ENCODE results near the gene CRHR1. TPM values are rescaled to one million over a fixed set of nuclear protein-coding genes. Genes with fewer than 3 reads are reported as not detected.
"Not testable (repeated sequence)": the region's sequence is repeated elsewhere in the genome, so short reads cannot be mapped to it uniquely, and the experiment has no call there.

Gene CRHR1
- total RNA-seq, 1 experiment from 2014 or later, result not detected

GRCh38 chr17:45861165-45861564, 77.0 kb downstream of the CRHR1 start:
- Histone ChIP-seq H3K4me3 (no peak overlapping the region), H3K79me2 (ENCODE audit: low read depth) (no peaks in the 10 kb centered on the region), H3K9me3 (ENCODE audit: insufficient read depth, low read depth) (peaks cover 9% of the 10 kb centered on the region), H3K36me3 (ENCODE audit: low read depth) (no peaks in the 10 kb centered on the region), H3F3A (ENCODE audit: insufficient read depth, low read depth) (no peaks in the 10 kb centered on the region), H3K27me3 (ENCODE audit: insufficient read depth, low read depth) (peaks cover 87% of the 10 kb centered on the region), H3K4me2 (no peak overlapping the region), H2AFZ (no peak overlapping the region), H3K27ac (no peak overlapping the region), H4K20me1 (ENCODE audit: insufficient read depth) (no peaks in the 10 kb centered on the region), H3K9me2 (ENCODE audit: insufficient read depth) (no peaks in the 10 kb centered on the region), H3K4me1 (replicated peaks; ENCODE audit: insufficient read depth) (no peaks in the 10 kb centered on the region)
- intact Hi-C loops (cut with micrococcal nuclease; ENCODE audit: unreplicated experiment), result no loop called here
- BruUV-seq (replicated peaks), result no TSS peak
- no peak for TF ChIP-seq CTCF (conservative IDR thresholded peaks at IDR 0.05)
- TF ChIP-seq EZH2 (IDR thresholded peaks at IDR 0.05; ENCODE audit: low read depth), result no peak
- POLR2A ChIA-PET (ENCODE audit: unreplicated experiment), result no interaction called here
- DNase-seq, result no peak
- CTCF ChIA-PET, result no interaction called here

GRCh38 chr17:45862127-45862526, 78.0 kb downstream of the CRHR1 start:
- peaks cover 93% of the 10 kb centered on the region for H3K27me3 ChIP-seq (ENCODE audit: insufficient read depth, low read depth)
- H3K4me3 ChIP-seq; H3K4me1 ChIP-seq (replicated peaks; ENCODE audit: insufficient read depth); POLR2A ChIA-PET (ENCODE audit: unreplicated experiment); H3K4me2 ChIP-seq; CTCF ChIA-PET; H4K20me1 ChIP-seq (ENCODE audit: insufficient read depth); H3K27ac ChIP-seq; H3K9me3 ChIP-seq (ENCODE audit: insufficient read depth, low read depth); intact Hi-C loops (cut with micrococcal nuclease; ENCODE audit: unreplicated experiment); H2AFZ ChIP-seq; H3K9me2 ChIP-seq (ENCODE audit: insufficient read depth); DNase-seq; BruUV-seq (replicated peaks); H3K79me2 ChIP-seq (ENCODE audit: low read depth); H3K36me3 ChIP-seq (ENCODE audit: low read depth); H3F3A ChIP-seq (ENCODE audit: insufficient read depth, low read depth): not testable (repeated sequence)
- 0 out of 2 replicates have a peak, but pooled peaks have one; percentile 48 for TF ChIP-seq EZH2 (IDR thresholded peaks at IDR 0.05; ENCODE audit: low read depth)

- peaks cover 9% of the 10 kb centered on the region for H3K9me3 ChIP-seq (ENCODE audit: insufficient read depth, low read depth)
- no peaks in the 10 kb centered on the region for H3K9me2 ChIP-seq (ENCODE audit: insufficient read depth)
- H3K36me3 ChIP-seq (ENCODE audit: low read depth), result no peaks in the 10 kb centered on the region
- no peak overlapping the region for H3K4me3 ChIP-seq
- no peaks in the 10 kb centered on the region for H4K20me1 ChIP-seq (ENCODE audit: insufficient read depth)
- peaks cover 100% of the 10 kb centered on the region for H3K27me3 ChIP-seq (ENCODE audit: insufficient read depth, low read depth)
- POLR2A ChIA-PET (ENCODE audit: unreplicated experiment), result no interaction called here
- no peak overlapping the region for H2AFZ ChIP-seq
- intact Hi-C loops (cut with micrococcal nuclease; ENCODE audit: unreplicated experiment), result no loop called here
- BruUV-seq (replicated peaks), result no TSS peak
- H3K4me1 ChIP-seq (replicated peaks; ENCODE audit: insufficient read depth), result no peaks in the 10 kb centered on the region
- no peaks in the 10 kb centered on the region for H3K79me2 ChIP-seq (ENCODE audit: low read depth)
- H3K4me2 ChIP-seq, result no peak overlapping the region
- no peaks in the 10 kb centered on the region for H3F3A ChIP-seq (ENCODE audit: insufficient read depth, low read depth)
- H3K27ac ChIP-seq, result no peak overlapping the region
- no peak for TF ChIP-seq EZH2 (IDR thresholded peaks at IDR 0.05; ENCODE audit: low read depth)
- TF ChIP-seq CTCF (conservative IDR thresholded peaks at IDR 0.05), result no peak
- no peak for DNase-seq
- CTCF ChIA-PET, result no interaction called here
Observed at GRCh38 chr17:45863857-45864654, 79.9 kb downstream of the CRHR1 start.
